Left lung (tissue), 10 donors: Measurements from ENCODE around the gene JKAMP. TPM values are rescaled to one million over a fixed set of nuclear protein-coding genes. Genes with fewer than 3 reads are reported as not detected.

ENCODE experiments used
- ATAC-seq: fragments of 200-7000 bp; cut with Tn5 transposase; one replicate; pipeline ENCODE4 v1.9.1; 2020; ENCODE audit warnings: moderate library complexity
- DNase-seq, 4 donors: peaks; one replicate each; pipeline ENCODE4 v3.0.0-alpha.2; 2013 to 2020
- H3K27ac ChIP-seq, 2 donors: fragments of 200-600 bp; sonication (generic) in 1 of 2; one replicate each; pipeline versions ENCODE4 v1.5.0 to v1.8.0; 2020 to 2021
- H3K27me3 ChIP-seq, 2 donors: fragments of 200-600 bp; sonication (generic) in 1 of 2; one replicate each; pipeline versions ENCODE4 v1.5.0 to v1.8.0; 2020 to 2021
- H3K36me3 ChIP-seq, 2 donors: fragments of 200-600 bp; sonication (generic) in 1 of 2; one replicate each; pipeline versions ENCODE4 v1.5.0 to v1.8.0; 2020 to 2021
- H3K4me1 ChIP-seq, 2 donors: fragments of 200-600 bp; one replicate each; pipeline ENCODE4 v1.8.0; 2021
- H3K4me3 ChIP-seq, 2 donors: fragments of 200-600 bp; sonication (generic) in 1 of 2; one replicate each; pipeline versions ENCODE4 v1.5.0 to v1.8.0; 2020 to 2021; ENCODE audit warnings: mild to moderate bottlenecking in 1 of 2
- H3K9me3 ChIP-seq, 2 donors: fragments of 200-600 bp; sonication (generic) in 1 of 2; one replicate each; pipeline versions ENCODE4 v1.5.0 to v1.8.0; 2020 to 2021
- intact Hi-C, 2 donors: fragments of 100-400 bp; cut with DNase I; formaldehyde crosslinking; loops; one replicate each; pipeline versions ENCODE4 v1.11.2 to v1.14.2; 2022
- polyA plus RNA-seq, 6 donors: library from polyadenylated mRNA; unstranded; fragments of 120-200 nt; gene quantifications; one replicate each; pipeline ENCODE4 v1.2.1, GENCODE V29; 2013; ENCODE audit not compliant: insufficient read length in 6 of 6
- total RNA-seq, 2 donors: library from RNA; stranded (reverse); fragmentation: NEBNext Ultra II Directional; extraction: Animal tissue kit (Norgen Biotek cat#: 25700); gene quantifications; one replicate each; pipeline ENCODE4 v1.2.1, GENCODE V29; 2021
- TF ChIP-seq, protein P1 (sequence below), 2 donors: fragments of 200-600 bp; sonication (generic) in 1 of 2; IDR thresholded peaks; one replicate each; pipeline versions ENCODE4 v1.5.0 to v1.8.0; 2021; ENCODE audit warnings: antibody characterized with exemption in 2 of 2
- donor health status: DM: no; HTN: yes; CAD: no.
- donor health status: DM: no; HTN: no; CAD: no.

Gene JKAMP
- total and polyA plus RNA-seq, 8 donors: 41.6 to 90.1 (median 81.2) TPM

DNA sequence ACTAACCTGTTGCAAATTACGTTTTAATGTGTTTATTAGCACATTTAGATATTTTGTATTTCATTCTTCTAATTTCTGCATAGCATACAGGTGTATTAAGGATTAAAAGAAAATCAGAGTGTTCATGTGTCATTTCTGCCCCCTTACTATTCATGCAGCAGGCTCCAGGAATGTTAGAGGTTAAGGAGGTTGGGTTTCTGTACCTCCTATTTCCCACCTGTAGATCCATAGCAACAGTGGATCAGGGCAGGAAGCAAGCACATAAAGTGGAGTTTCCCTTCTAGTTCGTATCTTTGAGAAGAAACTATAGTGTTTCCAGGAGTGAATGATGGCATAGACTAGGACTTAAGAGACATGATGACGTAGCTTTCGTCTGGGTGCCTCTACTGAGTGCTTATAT is 18.9 kb downstream of the JKAMP start:
- TF ChIP-seq, protein P1, sequence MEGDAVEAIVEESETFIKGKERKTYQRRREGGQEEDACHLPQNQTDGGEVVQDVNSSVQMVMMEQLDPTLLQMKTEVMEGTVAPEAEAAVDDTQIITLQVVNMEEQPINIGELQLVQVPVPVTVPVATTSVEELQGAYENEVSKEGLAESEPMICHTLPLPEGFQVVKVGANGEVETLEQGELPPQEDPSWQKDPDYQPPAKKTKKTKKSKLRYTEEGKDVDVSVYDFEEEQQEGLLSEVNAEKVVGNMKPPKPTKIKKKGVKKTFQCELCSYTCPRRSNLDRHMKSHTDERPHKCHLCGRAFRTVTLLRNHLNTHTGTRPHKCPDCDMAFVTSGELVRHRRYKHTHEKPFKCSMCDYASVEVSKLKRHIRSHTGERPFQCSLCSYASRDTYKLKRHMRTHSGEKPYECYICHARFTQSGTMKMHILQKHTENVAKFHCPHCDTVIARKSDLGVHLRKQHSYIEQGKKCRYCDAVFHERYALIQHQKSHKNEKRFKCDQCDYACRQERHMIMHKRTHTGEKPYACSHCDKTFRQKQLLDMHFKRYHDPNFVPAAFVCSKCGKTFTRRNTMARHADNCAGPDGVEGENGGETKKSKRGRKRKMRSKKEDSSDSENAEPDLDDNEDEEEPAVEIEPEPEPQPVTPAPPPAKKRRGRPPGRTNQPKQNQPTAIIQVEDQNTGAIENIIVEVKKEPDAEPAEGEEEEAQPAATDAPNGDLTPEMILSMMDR (IDR thresholded peaks at IDR 0.05): no peak

DNA sequence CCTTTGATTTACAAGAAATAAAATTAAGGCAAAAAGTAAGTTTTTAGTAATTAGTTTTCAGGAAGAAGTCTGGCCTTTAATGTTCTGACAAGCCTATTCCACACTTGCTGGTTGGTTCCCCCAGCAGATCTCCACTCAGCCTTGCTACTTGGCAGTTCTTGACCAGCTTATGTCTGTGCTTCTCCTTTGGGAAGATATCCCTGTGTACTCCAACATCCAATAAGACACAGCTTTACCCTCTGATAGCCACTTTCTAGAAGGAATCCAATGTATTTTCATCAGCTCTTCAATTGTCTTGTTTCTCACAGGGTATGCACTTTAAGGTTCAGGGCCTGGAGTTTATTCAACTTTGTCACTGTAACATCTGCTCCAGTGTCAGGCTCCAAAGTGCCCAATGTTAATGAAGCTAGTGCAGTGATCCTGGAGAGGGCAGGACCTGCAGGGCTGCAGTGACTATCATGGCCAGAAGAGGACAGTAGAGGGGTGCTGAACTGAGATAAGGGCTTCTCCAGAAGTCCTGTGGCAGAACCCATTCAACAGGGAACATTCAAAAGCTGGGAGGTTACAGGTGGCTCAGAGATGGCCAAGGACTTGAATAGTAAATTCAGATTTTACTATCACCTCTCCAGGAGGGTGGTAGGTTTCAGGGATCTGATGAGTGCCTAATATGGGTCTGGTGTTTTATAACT is 22.9 kb downstream of the JKAMP start:
- H3K4me1 ChIP-seq: no peaks in the 10 kb centered on the region

More for the DNA sequence above, 18.9 kb downstream of the JKAMP start:
- DNase-seq (no peak), ATAC-seq (no peak)
- Histone ChIP-seq H3K9me3 (no peaks in the 10 kb centered on the region), H3K27ac (no peak overlapping the region), H3K4me1 (no peaks in the 10 kb centered on the region), H3K36me3 (peaks cover 5 to 35% of the 10 kb centered on the region in 2 donors), H3K27me3 (no peaks in the 10 kb centered on the region), H3K4me3 (no peak overlapping the region)
- intact Hi-C loops: loop anchor here in 1 of 2 donors (10.0 kb wide), 1 partner anchor 72 kb away; the partner anchor contains the start of gene CCDC175

DNA sequence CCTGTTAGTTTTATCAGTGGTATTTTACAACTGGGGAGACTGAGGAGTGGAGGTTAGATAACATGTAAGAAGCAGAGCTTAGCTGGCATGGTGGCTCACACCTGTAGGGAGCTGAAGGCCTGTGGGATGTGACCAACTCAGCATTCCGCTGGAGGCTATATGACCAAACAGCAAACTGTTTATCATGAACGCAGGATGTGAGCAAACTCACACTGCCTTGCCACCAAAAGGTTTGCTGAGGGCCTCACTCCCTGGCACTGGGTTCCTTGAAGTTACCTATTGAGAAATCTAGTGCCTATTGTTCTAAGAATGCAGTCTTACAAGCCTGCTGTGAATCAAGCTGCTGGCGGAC is 23.4 kb downstream of the JKAMP start:
- Histone ChIP-seq H3K4me3 (no peak overlapping the region), H3K27ac (no peak overlapping the region), H3K36me3 (peaks cover 5 to 18% of the 10 kb centered on the region in 2 donors), H3K9me3 (no peaks in the 10 kb centered on the region), H3K4me1 (no peaks in the 10 kb centered on the region), H3K27me3 (no peaks in the 10 kb centered on the region)
- TF ChIP-seq, protein P1 (IDR thresholded peaks at IDR 0.05): no peak
- ATAC-seq (no peak), DNase-seq (no peak)
- intact Hi-C loops: loop anchor here in 1 of 2 donors (10.0 kb wide), 1 partner anchor 67 kb away; the partner anchor contains the start of gene CCDC175

More for the DNA sequence above, 22.9 kb downstream of the JKAMP start:
- Histone ChIP-seq H3K36me3 (peaks cover 5 to 18% of the 10 kb centered on the region in 2 donors), H3K27ac (no peak overlapping the region), H3K4me3 (no peak overlapping the region), H3K9me3 (no peaks in the 10 kb centered on the region), H3K27me3 (no peaks in the 10 kb centered on the region)
- intact Hi-C loops: loop anchor here in 1 of 2 donors (10.0 kb wide), 1 partner anchor 68 kb away; the partner anchor contains the start of gene CCDC175
- TF ChIP-seq, protein P1 (IDR thresholded peaks at IDR 0.05): peak; percentile 60 to 65
- DNase-seq (peak in 1 of 4 donors; percentile 44), ATAC-seq (peak; percentile 93)

DNA sequence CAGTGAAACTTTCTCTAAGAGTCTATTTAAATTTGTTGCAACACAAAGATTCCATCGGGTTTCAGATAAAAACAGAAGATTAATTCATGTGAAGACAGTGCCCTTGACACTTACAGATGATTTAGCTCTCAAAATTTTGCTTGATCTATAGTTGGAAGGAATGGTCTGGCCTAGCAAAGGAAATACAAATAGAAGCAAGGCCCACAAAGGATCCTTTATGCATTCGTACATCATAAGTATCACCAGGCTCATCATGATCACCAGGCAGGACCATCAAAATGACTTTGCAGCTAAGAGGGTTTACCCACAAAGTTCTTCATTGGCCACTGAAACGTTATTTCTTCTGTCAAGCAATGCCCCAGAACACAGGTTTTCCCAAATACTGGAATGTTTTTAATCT is 24.8 kb downstream of the JKAMP start:
- H3K27ac ChIP-seq: no peak overlapping the region
- no peaks in the 10 kb centered on the region for H3K9me3 ChIP-seq
- DNase-seq (no peak), ATAC-seq (no peak)
- H3K4me3 ChIP-seq: no peak overlapping the region
- H3K36me3 ChIP-seq: peaks cover 0 to 9% of the 10 kb centered on the region in 2 donors
- TF ChIP-seq, protein P1 (IDR thresholded peaks at IDR 0.05): no peak
- H3K4me1 ChIP-seq: no peaks in the 10 kb centered on the region
- intact Hi-C loops: loop anchor here in 1 of 2 donors (10.0 kb wide), 1 partner anchor 66 kb away; the partner anchor contains the start of gene CCDC175
- no peaks in the 10 kb centered on the region for H3K27me3 ChIP-seq

DNA sequence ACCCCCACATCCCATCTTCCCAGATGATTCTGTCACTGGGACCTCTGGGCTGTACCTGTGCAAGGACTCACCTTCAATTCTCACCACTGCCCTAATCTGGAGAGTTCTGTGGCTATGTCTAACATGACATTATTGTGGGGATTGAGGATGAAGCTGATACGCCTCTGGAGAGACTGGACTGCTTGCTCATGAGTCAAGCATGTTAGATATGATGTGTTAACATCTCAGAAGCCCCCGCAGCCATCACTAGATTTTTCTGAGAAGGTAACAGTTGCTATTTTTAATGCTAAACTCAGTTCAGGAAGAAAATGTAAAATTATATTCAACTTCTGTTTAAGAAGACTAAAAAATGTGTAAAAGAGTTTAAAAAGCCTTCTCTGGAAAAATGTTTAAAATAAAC is 25.7 kb downstream of the JKAMP start:
- H3K4me1 ChIP-seq: no peaks in the 10 kb centered on the region
- DNase-seq (no peak), ATAC-seq (no peak)
- H3K36me3 ChIP-seq: no peaks in the 10 kb centered on the region
- no peak overlapping the region for H3K4me3 ChIP-seq
- no peak overlapping the region for H3K27ac ChIP-seq
- TF ChIP-seq, protein P1 (IDR thresholded peaks at IDR 0.05): no peak
- H3K27me3 ChIP-seq: no peaks in the 10 kb centered on the region
- intact Hi-C loops: no loop called here
- H3K9me3 ChIP-seq: no peaks in the 10 kb centered on the region
